Ascending aorta (tissue), 2 donors: ENCODE results near the gene SMAP2. TPM values are rescaled to one million over a fixed set of nuclear protein-coding genes. Genes with fewer than 3 reads are reported as not detected.
A peak's percentile ranks its signal among the peaks of the same experiment; 100 is the strongest.
"Not testable (repeated sequence)": the region's sequence is repeated elsewhere in the genome, so short reads cannot be mapped to it uniquely, and the experiment has no call there.

ENCODE experiments used
- DNase-seq, 2 donors: peaks; one replicate each; pipeline ENCODE4 v3.0.0-alpha.2; 2019; ENCODE audit warnings: low spot score in 2 of 2
- H3K27ac ChIP-seq, 2 donors: fragments of 200-600 bp; sonication (generic); one replicate each; pipeline ENCODE4 v1.5.1; 2016 to 2017; ENCODE audit warnings: mild to moderate bottlenecking in 1 of 2
- H3K27me3 ChIP-seq: fragments of 200-600 bp; sonication (generic); one replicate; pipeline ENCODE4 v1.5.1; 2017
- H3K36me3 ChIP-seq, 2 donors: fragments of 200-600 bp; sonication (generic); one replicate each; pipeline ENCODE4 v1.5.1; 2016
- H3K4me1 ChIP-seq, 2 donors: fragments of 200-600 bp; sonication (generic); one replicate each; pipeline ENCODE4 v1.5.1; 2016 to 2017; ENCODE audit warnings: mild to moderate bottlenecking in 1 of 2
- H3K4me3 ChIP-seq, 2 donors: fragments of 200-600 bp; sonication (generic); one replicate each; pipeline ENCODE4 v1.5.1; 2016 to 2017; ENCODE audit warnings: mild to moderate bottlenecking in 1 of 2
- H3K9me3 ChIP-seq, 2 donors: fragments of 200-600 bp; sonication (generic); one replicate each; pipeline ENCODE4 v1.5.1; 2016
- CTCF ChIP-seq, 3 experiments: fragments of 200-600 bp in 2 of 3; fragments of 450-650 bp in 1 of 3; sonication (generic) in 2 of 3; IDR thresholded peaks; one replicate each; pipeline ENCODE4 v1.5.1; 2016 to 2019; ENCODE audit warnings: antibody characterized with exemption in 3 of 3, mild to moderate bottlenecking in 1 of 3, moderate library complexity in 1 of 3
- intact Hi-C: fragments of 100-400 bp; cut with DNase I; formaldehyde crosslinking; loops from one replicate; pipeline ENCODE4 v1.15.1; 2023
- total RNA-seq: library from RNA; depleted of rRNA; stranded (reverse); fragments of >200 nt; gene quantifications from one replicate; pipeline ENCODE4 v1.1.0, GENCODE V29; 2016

The SMAP2 gene
- total RNA-seq, 1 donor from 2014 or later = 33.5 TPM

GRCh38 chr1:40385437-40386358 lies 12.2 kb downstream of the SMAP2 start:
- intact Hi-C loops = no loop called here
- peak overlapping the region in 1 of 2 donors; percentile 8 for H3K4me3 ChIP-seq
- H3K9me3 ChIP-seq = no peaks in the 10 kb centered on the region
- H3K36me3 ChIP-seq = peaks cover 0 to 4% of the 10 kb centered on the region in 2 donors
- peak overlapping the region; percentile 73 to 79 for H3K27ac ChIP-seq
- peaks cover 0 to 9% of the 10 kb centered on the region in 2 donors for H3K4me1 ChIP-seq
- TF ChIP-seq CTCF (IDR thresholded peaks at IDR 0.05) = no peak
- no peaks in the 10 kb centered on the region for H3K27me3 ChIP-seq
- DNase-seq = no peak

- peak overlapping the region in 1 of 2 donors; percentile 8 for H3K4me3 ChIP-seq
Measured at GRCh38 chr1:40386359-40386723, 12.8 kb downstream of the SMAP2 start.

GRCh38 chr1:40386796-40387195 lies 13.3 kb downstream of the SMAP2 start:
- H3K36me3 ChIP-seq = peaks cover 0 to 4% of the 10 kb centered on the region in 2 donors
- no peak for TF ChIP-seq CTCF (IDR thresholded peaks at IDR 0.05)
- intact Hi-C loops = no loop called here
- peaks cover 0 to 9% of the 10 kb centered on the region in 2 donors for H3K4me1 ChIP-seq
- DNase-seq = no peak
- H3K4me3 ChIP-seq = no peak overlapping the region
- H3K27me3 ChIP-seq = no peaks in the 10 kb centered on the region
- peak overlapping the region; percentile 67 to 73 for H3K27ac ChIP-seq
- H3K9me3 ChIP-seq = no peaks in the 10 kb centered on the region

More at GRCh38 chr1:40386359-40386723, 12.8 kb downstream of the SMAP2 start:
- DNase-seq = no peak
- no peaks in the 10 kb centered on the region for H3K9me3 ChIP-seq
- TF ChIP-seq CTCF (IDR thresholded peaks at IDR 0.05) = no peak
- no peaks in the 10 kb centered on the region for H3K27me3 ChIP-seq
- peaks cover 0 to 4% of the 10 kb centered on the region in 2 donors for H3K36me3 ChIP-seq
- H3K4me1 ChIP-seq = peaks cover 0 to 9% of the 10 kb centered on the region in 2 donors
- peak overlapping the region; percentile 67 to 73 for H3K27ac ChIP-seq
- intact Hi-C loops = no loop called here

- peak overlapping the region; percentile 67 to 73 for H3K27ac ChIP-seq
- H3K4me3 ChIP-seq, H3K9me3 ChIP-seq, H3K36me3 ChIP-seq, H3K27me3 ChIP-seq, H3K4me1 ChIP-seq, DNase-seq, intact Hi-C loops: not testable (repeated sequence)
Measured at GRCh38 chr1:40387381-40388306, 14.1 kb downstream of the SMAP2 start.

- H3K9me3 ChIP-seq, H3K36me3 ChIP-seq, H3K4me1 ChIP-seq, intact Hi-C loops, DNase-seq, H3K4me3 ChIP-seq, H3K27me3 ChIP-seq: not testable (repeated sequence)
- peak overlapping the region in 1 of 2 donors; percentile 50 for H3K27ac ChIP-seq
Measured at GRCh38 chr1:40388456-40389321, 15.2 kb downstream of the SMAP2 start.

GRCh38 chr1:40389322-40389803 lies 15.8 kb downstream of the SMAP2 start:
- no peak overlapping the region for H3K4me3 ChIP-seq

More at GRCh38 chr1:40389322-40389803, 15.8 kb downstream of the SMAP2 start:
- Histone ChIP-seq H3K36me3 (peaks cover 0 to 4% of the 10 kb centered on the region in 2 donors), H3K9me3 (no peaks in the 10 kb centered on the region), H3K27me3 (no peaks in the 10 kb centered on the region), H3K27ac (peak overlapping the region; percentile 36 to 50), H3K4me1 (peaks cover 0 to 6% of the 10 kb centered on the region in 2 donors)
- TF ChIP-seq CTCF (IDR thresholded peaks at IDR 0.05) = no peak
- DNase-seq = no peak
- intact Hi-C loops = no loop called here
